Pancreas (tissue), 10 donors: ENCODE data around the gene ARL4A. TPM values are rescaled to one million over a fixed set of nuclear protein-coding genes. Genes with fewer than 3 reads are reported as not detected.

Experiments used
- ATAC-seq, 4 donors: fragments of 200-7000 bp; cut with Tn5 transposase; one replicate each; pipeline versions ENCODE4 v1.8.0 to v1.9.1; 2020; ENCODE audit warnings: mild to moderate bottlenecking in 4 of 4, moderate library complexity in 4 of 4
- DNase-seq, 6 donors: peaks; one replicate each; pipeline ENCODE4 v3.0.0-alpha.2; 2020
- FAIRE-seq: peaks from 2 replicates; lab custom pipeline; 2012; peaks lifted over from hg19 to GRCh38; lab: Jason Lieb, UNC
- H3K27ac ChIP-seq, 4 donors: fragments of 200-600 bp; sonication (generic); 1 replicate in 3 of 4; 2 replicates in 1 of 4; pipeline versions ENCODE4 v1.5.0 to v1.8.0; 2020
- H3K27me3 ChIP-seq, 4 donors: fragments of 200-600 bp; one replicate each; pipeline ENCODE4 v1.8.0; 2021
- H3K36me3 ChIP-seq, 3 donors: fragments of 200-600 bp; sonication (generic) in 1 of 3; one replicate each; pipeline versions ENCODE4 v1.5.0 to v1.8.0; 2020 to 2021
- H3K4me1 ChIP-seq, 3 donors: fragments of 200-600 bp; one replicate each; pipeline ENCODE4 v1.8.0; 2021
- H3K4me3 ChIP-seq, 4 donors: fragments of 200-600 bp; sonication (generic) in 2 of 4; one replicate each; pipeline versions ENCODE4 v1.5.0 to v1.8.0; 2020 to 2021
- H3K9me3 ChIP-seq, 4 donors: fragments of 200-600 bp; one replicate each; pipeline ENCODE4 v1.8.0; 2021
- CTCF ChIP-seq, 4 donors: fragments of 200-600 bp; sonication (generic) in 3 of 4; IDR thresholded peaks; one replicate each; pipeline versions ENCODE4 v1.5.0 to v1.8.0; 2021; ENCODE audit warnings: antibody characterized with exemption in 4 of 4
- WGBS, 2 donors: extraction: QIAGEN DNeasy Blood & Tissue Kit; methylation state at CpG; one replicate each; pipeline ENCODE4 v1.1.7; 2013; 5-methylcytosine and 5-hydroxymethylcytosine counted together
- intact Hi-C, 3 donors: fragments of 100-400 bp; cut with DNase I; formaldehyde crosslinking; loops; one replicate each; pipeline versions ENCODE4 v1.11.1 to v1.14.2; 2022
- polyA plus RNA-seq, 2 donors: library from polyadenylated mRNA; stranded (reverse); fragments of 200-250 nt; gene quantifications; one replicate each; pipeline ENCODE4 v1.2.3, GENCODE V29; 2013
- total RNA-seq, 6 donors: library from RNA; stranded (reverse); fragmentation: NEBNext Ultra II Directional in 4 of 6; extraction: Animal tissue kit (Norgen Biotek cat#: 25700) in 4 of 6; gene quantifications; one replicate each; pipeline versions ENCODE4 v1.2.1 to v1.2.4, GENCODE V29; 2021 to 2023
- donor health status: healthy with polysubstance abuse.
- donor health status: DM: no; HTN: no; CAD: no; lungs with moderate emphysema.
- donor health status: DM: no; HTN: no; CAD: no.
- donor health status: control.
- donor health status: control.
- donor health status: Bipolar disorder and iron deficiency.
- donor health status: DM: yes; HTN: yes; CAD: no.
- donor health status: DM: no; HTN: no; CAD: no.
- donor health status: DM: no; HTN: no; CAD: no.
- donor health status: DM: yes; HTN: yes; CAD: no.

ARL4A gene, protein sequence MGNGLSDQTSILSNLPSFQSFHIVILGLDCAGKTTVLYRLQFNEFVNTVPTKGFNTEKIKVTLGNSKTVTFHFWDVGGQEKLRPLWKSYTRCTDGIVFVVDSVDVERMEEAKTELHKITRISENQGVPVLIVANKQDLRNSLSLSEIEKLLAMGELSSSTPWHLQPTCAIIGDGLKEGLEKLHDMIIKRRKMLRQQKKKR
- 1 to 10 TPM; 1.9 to 7.3 (median 4.2) TPM for total RNA-seq
- polyA plus RNA-seq: 1 to 10 TPM; 3.6 to 8.6 TPM

DNA sequence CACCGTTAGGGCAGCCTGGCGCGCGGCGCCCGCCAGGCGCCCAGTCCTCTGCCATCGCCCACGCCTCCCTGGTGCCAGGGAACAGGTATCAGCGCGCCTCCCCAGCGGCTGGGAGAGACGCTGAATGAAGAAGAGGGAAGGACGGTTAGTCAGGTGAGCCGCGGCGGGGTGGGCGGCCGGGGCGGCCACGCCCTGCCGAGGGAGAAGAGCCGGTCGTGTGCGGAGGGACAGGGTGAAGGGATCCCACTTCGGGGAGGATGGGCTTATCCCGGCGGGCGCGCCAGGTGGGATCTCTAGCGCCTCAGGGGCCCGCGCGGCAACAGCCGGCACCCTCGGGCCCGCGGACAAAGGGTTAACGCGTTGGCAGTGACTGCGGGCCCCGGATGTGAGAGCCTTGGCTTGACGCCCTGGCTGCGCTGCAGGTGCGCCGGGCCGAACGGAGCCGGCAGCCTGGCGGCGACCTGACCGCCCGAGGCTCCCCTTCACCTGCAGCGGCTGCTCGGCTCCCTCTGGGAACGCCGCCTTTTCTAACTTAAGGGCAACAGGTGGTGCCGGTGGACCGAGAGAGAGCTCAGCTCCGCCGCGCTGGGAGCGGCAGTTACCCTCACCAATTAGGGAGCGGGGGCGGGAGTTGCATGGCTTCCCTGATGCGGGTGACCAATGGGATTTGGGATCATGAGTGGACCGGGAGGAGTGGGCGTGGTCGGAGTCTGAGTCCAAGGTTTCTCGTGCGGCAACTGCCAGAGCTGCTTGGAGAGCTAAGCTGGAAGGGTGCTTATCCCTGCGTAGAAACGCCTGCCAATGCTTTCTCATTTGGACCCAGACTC is at the start of gene ARL4A:
TSS of gene ARL4A (plus strand) at position 743 of the 827 bp plus-strand sequence. CDS start 622 bp downstream, outside the sequence.
- FAIRE-seq (peak; percentile 47), ATAC-seq (peak; percentile 88 to 95 (median 92)), DNase-seq (peak; percentile 94 to 99 (median 98))
- Histone ChIP-seq H3K36me3 (no peaks in the 10 kb centered on the region), H3K4me1 (peaks cover 0 to 3% (median 0%) of the 10 kb centered on the region in 3 donors), H3K9me3 (no peaks in the 10 kb centered on the region), H3K27me3 (no peaks in the 10 kb centered on the region), H3K4me3 (peak within 1 kb of the TSS; percentile 86 to 95 (median 88)), H3K27ac (peak within 1 kb of the TSS; percentile 84 to 98 (median 94))
- WGBS, 2 donors: 0% methylated on average over 56 to 73 of the region's 73 CpGs
- intact Hi-C loops: loop anchor here in 1 of 3 donors (10.0 kb wide), 1 partner anchor 488 kb away; no protein-coding TSS in a partner anchor
- peak in 1 of 4 donors; percentile 28 for TF ChIP-seq CTCF (IDR thresholded peaks at IDR 0.05)

DNA sequence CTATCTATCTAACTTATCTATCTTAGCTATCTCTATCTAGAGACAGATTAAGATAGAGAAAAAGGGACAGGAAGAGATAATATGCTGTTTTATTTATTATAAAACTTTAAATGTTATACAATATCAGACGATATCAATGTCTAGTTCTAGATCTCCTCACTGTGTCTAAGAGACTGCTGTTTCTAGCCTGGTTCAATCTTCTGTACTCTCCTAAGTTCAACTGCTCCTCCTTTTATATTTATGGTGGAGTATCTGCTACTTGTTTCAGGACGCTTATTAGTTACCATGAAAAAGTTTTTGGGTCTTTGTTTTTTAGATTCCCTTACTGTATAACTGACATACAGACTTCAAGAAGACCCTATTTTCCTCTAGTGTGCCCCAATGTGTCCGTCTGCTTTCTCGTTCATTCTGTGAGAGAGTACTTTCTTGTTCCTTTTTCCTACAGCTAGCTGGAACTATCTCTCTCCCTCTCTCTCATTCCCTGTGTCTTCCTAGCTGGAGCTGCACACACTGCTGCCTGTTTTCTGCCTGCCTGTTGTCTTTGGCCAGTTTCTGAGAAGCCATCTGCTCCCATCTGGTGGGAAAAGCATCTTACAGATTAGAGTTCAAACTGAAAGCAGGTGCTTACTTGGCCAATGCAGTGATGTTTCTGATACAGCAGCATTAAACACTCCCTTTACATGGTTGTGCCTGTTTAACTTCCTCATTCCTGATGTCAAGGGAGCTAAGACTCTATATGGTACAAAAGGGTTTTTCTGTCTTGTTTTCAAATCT is 49.4 kb upstream of the ARL4A start:
- ATAC-seq (peak in 2 of 4 donors; percentile 56 to 67), FAIRE-seq (no peak), DNase-seq (no peak)
- intact Hi-C loops: no loop called here
- 21 to 41% methylated on average over 4 of the region's 4 CpGs for WGBS, 2 donors
- Histone ChIP-seq H3K4me1 (no peaks in the 10 kb centered on the region), H3K9me3 (no peaks in the 10 kb centered on the region), H3K36me3 (no peaks in the 10 kb centered on the region), H3K27me3 (peaks cover 0 to 8% (median 0%) of the 10 kb centered on the region in 4 donors), H3K4me3 (no peak overlapping the region), H3K27ac (no peak overlapping the region)
- TF ChIP-seq CTCF (IDR thresholded peaks at IDR 0.05): no peak

DNA sequence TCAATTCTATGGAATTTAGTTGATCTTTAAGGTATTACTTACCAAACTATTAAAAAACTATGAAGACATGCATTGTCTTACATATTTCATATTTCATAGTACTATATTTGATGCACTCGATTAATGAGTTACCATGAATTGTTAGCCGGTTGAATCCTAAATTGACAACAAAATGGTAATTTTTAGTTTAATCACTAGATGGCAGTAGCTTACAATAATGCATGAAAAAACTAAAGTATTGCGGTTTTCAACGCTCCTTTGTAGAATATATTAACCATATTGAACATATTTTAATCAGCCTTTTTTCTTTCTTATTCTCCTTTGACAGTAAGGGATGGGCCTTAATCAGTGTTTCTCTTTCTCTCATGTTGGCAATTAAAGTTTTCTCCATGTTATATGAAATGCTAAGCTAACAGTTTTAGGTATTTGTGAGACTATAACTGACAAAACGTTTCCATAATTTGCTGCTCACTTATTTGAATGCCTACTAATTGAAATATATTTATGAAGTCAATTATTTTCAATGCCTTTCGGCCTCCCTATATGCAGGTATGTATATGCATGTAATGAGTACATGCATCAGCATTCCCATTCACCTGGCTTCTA is 48.5 kb upstream of the ARL4A start:
- no peak overlapping the region for H3K4me3 ChIP-seq
- FAIRE-seq (peak; percentile 97), ATAC-seq (peak in 3 of 4 donors; percentile 71 to 82 (median 82)), DNase-seq (no peak)
- H3K36me3 ChIP-seq: no peaks in the 10 kb centered on the region
- no peaks in the 10 kb centered on the region for H3K4me1 ChIP-seq
- no peak overlapping the region for H3K27ac ChIP-seq
- 5 to 7% methylated on average over 6 of the region's 6 CpGs for WGBS, 2 donors
- TF ChIP-seq CTCF (IDR thresholded peaks at IDR 0.05): peak in 3 of 4 donors; percentile 30 to 53 (median 52)
- intact Hi-C loops: no loop called here
- no peaks in the 10 kb centered on the region for H3K9me3 ChIP-seq
- H3K27me3 ChIP-seq: peaks cover 0 to 8% (median 0%) of the 10 kb centered on the region in 4 donors

DNA sequence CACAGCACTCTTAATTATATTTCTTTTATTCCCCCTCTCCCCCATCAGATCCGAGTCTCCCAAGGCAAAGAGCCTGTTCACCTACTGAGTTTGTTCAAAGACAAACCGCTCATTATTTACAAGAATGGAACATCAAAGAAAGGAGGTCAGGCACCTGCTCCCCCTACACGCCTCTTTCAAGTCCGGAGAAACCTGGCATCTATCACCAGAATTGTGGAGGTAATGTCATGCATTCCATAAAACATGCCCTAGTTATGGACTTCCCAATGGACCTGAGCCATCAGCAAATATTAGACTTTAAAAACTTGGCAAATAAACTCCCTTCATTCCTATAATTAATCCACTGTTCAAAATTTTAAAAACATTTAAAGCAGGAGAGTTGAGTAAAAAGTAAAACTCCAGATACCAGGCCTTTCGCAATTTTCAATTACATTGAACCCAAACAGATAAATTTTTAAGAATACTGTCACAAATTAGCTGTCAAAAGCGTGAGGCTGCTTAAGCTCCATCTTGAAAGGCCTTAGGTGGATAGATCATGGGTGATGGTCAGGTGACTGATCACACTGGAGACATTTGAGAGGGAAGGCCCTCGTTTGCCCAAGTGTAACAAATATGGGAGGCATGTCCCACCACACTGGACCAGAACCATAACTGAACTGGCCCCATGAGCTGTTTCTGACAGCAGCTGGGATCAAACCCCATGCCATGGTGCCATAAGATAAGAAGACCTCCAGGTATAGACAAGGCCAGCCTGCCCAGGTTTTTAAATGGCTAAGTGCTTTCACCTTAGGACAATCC is 46.9 kb upstream of the ARL4A start:
- 53 to 57% methylated on average over 7 of the region's 7 CpGs for WGBS, 2 donors
- FAIRE-seq: no peak
- intact Hi-C loops: loop anchor here in 2 of 3 donors (5.0 to 10.0 kb wide), 2 partner anchors 622 to 624 kb away; no protein-coding TSS in a partner anchor

More for the DNA sequence above, 46.9 kb upstream of the ARL4A start:
- Histone ChIP-seq H3K27ac (no peak overlapping the region), H3K27me3 (peaks cover 0 to 8% (median 0%) of the 10 kb centered on the region in 4 donors), H3K9me3 (no peaks in the 10 kb centered on the region), H3K4me3 (no peak overlapping the region), H3K36me3 (no peaks in the 10 kb centered on the region), H3K4me1 (no peaks in the 10 kb centered on the region)
- no peak for DNase-seq
- ATAC-seq: no peak
- no peak for TF ChIP-seq CTCF (IDR thresholded peaks at IDR 0.05)
